Left colon (tissue), 2 donors: ENCODE measurements around the gene FIS1. TPM values are rescaled to one million over a fixed set of nuclear protein-coding genes. Genes with fewer than 3 reads are reported as not detected.
A peak's percentile ranks its signal among the peaks of the same experiment; 100 is the strongest.
"Not testable (repeated sequence)": the region's sequence is repeated elsewhere in the genome, so short reads cannot be mapped to it uniquely, and the experiment has no call there.

Experiments
- ATAC-seq: fragments of 200-7000 bp; cut with Tn5 transposase; one replicate; pipeline ENCODE4 v1.9.1; 2020; ENCODE audit warnings: mild to moderate bottlenecking, moderate library complexity
- DNase-seq, 2 donors: peaks; one replicate each; pipeline ENCODE4 v3.0.0-alpha.2; 2020
- intact Hi-C, 2 donors: fragments of 100-400 bp; cut with DNase I in 1 of 2; cut with micrococcal nuclease in 1 of 2; formaldehyde crosslinking; loops; one replicate each; pipeline versions ENCODE4 v1.11.2 to v1.14.0; 2022; cut with DNase I, micrococcal nuclease
- long read RNA-seq: library from polyadenylated mRNA; unstranded; transcript quantifications from one replicate; pipeline ENCODE4 v2.0.0, GENCODE V29; 2021
- total RNA-seq, 2 donors: library from RNA; stranded (reverse); fragmentation: NEBNext Ultra II Directional; extraction: Animal tissue kit (Norgen Biotek cat#: 25700); gene quantifications; one replicate each; pipeline ENCODE4 v1.2.1, GENCODE V29; 2021
- donor health status: DM: no; HTN: no; CAD: no.
- donor health status: DM: yes; HTN: yes; CAD: no.

The FIS1 gene
- 100 to 1,000 TPM; 150 to 156 TPM for total RNA-seq
- long read RNA-seq, transcript FIS1-201 (5 exons, 734 nt) = major isoform, 44 of 52 reads
- long read RNA-seq, partial matches to known transcripts = 3 of 52 reads
- long read RNA-seq, other reads (novel, unspliced or antisense) = 1 of 52 reads

GRCh38 chr7:101244375-101245146 lies at the start of gene FIS1:
Gene FIS1, minus strand, starts transcription at chr7:101245081. Its CDS starts 77 bp downstream, at chr7:101245004.
- DNase-seq (peak; percentile 93 to 97), ATAC-seq (peak; percentile 93)
- intact Hi-C loops = no loop called here

DNA sequence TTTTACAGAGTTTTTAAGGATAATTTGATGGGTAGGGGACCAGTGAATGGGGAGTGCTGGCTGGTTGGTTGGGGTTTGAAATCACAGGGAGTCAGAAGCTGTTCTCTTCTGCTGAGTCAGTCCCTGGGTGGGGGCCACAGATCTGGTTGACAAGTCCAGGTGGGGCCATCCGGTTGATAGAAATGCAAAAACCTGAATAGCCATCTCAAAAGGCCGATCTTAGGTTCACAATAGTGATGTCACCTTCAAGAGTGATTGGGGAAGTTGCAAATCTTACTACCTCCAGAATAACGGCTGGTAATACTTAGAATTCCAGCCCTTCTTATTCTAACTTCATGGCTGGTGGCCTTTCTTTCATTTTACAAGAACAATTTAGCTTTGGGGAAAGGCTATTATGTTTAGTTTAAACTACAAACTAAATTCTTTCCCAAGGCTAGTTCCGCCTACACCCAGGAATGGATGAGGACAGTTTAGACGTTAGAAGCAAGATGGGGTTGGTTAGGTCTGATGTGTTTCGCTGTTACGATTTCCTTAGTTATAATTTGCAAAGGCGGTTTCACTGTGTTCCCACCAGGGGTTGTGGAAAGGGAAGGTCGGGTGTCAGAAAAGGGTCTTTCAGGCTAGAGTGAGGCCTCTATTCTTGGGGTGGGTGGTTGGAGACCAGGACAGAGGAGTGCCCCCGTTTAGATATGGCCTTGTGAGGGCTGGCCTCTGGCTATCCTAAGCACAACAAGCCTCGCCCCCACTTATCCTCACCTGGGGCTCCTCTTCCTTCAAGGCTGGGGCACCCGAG lies 49.4 kb upstream of the FIS1 start:
- no peak for DNase-seq
- intact Hi-C loops = no loop called here
- ATAC-seq = no peak

DNA sequence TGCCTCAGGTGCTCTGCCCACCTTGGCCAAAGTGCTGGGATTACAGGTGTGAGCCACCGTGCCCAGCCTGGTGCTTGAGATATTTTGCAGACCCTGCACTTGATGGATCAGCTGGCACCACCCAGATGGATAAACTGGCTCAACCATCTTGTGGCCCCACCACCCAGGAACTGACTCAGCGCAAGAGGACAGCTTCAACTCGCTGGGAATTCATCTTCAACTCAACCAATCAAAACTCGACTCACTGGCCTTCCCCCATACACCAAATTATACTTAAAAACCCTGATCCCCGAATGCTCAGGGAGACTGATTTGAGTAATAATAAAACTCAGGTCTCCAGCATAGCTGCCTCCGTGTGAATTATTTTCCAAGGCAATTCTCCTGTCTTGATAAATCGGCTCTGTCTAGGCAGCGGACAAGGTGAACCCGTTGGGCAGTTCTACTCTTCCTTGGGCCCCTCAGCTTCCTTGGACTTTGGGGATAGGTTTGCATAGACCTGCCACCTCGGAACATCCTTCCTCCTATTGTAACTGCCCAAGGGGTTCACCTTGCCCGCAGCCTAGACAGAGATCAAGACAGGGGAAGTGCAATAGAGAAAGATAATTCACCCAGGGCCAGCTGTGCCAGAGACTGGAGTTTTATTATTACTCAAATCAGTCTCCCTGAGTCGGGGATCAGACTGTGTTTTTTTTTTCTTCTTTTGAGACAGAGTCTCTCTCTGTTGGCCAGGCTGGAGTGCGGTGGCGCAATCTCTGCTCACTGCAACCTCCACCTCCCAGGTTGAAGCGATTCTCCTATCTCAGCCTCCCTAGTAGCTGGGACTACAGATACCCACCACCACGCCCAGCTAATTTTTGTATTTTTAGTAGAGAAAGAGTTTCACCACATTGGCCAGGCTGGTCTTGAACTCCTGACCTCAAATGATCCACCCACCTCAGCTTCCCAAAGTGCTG lies 48.5 kb upstream of the FIS1 start:
- ATAC-seq, intact Hi-C loops, DNase-seq: not testable (repeated sequence)

- intact Hi-C loops, ATAC-seq, DNase-seq: not testable (repeated sequence)
Measured at GRCh38 chr7:101292566-101292965, 47.7 kb upstream of the FIS1 start.

GRCh38 chr7:101290186-101291037 lies 45.5 kb upstream of the FIS1 start:
- intact Hi-C loops = not testable (repeated sequence)
- peak; percentile 71 for ATAC-seq
- DNase-seq = peak in 1 of 2 donors; percentile 77

DNA sequence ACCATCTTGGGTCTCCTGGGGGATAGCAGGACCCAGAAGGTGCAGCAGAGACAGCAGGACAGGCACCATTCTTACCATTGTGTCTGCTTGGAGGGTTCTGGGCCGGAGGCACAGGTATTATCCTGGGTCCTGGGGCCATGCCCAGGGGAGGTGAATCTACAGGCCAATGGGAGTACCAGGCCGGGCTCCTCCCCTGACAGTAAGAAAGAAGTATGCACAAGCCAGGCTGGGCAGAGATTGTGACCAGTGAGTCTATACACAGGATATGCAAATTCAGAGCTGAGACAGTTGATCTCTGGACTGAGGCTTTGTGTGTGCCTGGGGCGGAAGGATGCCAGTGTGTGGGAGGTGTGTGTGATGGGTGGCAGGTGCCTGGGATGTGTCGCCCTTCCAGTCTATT lies 44.8 kb upstream of the FIS1 start:
- ATAC-seq = peak; percentile 45
- DNase-seq, intact Hi-C loops: not testable (repeated sequence)

GRCh38 chr7:101288439-101288838 lies 43.6 kb upstream of the FIS1 start:
- no peak for ATAC-seq
- intact Hi-C loops = no loop called here
- DNase-seq = no peak

DNA sequence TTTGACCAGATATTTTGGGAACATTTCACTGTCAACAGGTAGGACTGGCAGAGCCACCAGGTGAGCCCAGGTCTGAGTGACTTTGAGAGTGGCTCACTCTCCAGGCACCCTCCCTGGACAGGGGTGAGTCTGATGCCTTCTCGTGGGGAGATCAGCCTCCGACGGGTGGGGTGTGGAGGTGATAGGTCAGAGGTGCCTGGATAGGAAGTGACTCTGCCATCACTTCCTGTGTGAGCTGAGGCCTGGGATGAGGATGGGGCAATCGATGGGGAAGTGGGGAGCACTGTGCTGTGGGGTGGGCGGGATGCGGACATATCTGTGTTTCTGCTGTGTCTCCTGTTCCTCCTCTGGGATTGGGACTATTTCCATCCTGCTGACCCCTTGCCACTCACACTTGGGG lies 42.2 kb upstream of the FIS1 start:
- ATAC-seq (no peak), DNase-seq (no peak)
- intact Hi-C loops = no loop called here

- ATAC-seq, DNase-seq, intact Hi-C loops: not testable (repeated sequence)
Measured at GRCh38 chr7:101285880-101286279, 41.0 kb upstream of the FIS1 start.

DNA sequence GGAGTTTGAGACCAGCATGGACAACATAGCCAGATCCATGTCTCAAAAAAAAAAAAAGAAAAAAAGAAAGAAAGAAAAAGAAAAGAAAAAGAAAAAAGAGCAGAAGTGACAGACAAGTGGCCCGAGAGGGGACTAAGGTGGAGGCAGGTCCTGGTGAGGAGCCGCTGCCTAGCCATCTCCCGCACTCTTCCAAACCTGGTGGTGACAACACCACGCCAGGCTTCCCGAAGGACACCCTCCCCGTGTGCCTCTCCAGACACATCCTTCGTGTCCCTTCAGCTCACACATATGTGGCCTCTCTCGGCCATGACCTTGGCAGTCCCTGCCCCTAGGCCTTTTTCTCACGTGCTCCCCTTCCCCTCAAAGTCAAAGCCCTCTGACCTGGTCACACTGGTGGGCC lies 40.3 kb upstream of the FIS1 start:
- no peak for DNase-seq
- no peak for ATAC-seq
- intact Hi-C loops = no loop called here

DNA sequence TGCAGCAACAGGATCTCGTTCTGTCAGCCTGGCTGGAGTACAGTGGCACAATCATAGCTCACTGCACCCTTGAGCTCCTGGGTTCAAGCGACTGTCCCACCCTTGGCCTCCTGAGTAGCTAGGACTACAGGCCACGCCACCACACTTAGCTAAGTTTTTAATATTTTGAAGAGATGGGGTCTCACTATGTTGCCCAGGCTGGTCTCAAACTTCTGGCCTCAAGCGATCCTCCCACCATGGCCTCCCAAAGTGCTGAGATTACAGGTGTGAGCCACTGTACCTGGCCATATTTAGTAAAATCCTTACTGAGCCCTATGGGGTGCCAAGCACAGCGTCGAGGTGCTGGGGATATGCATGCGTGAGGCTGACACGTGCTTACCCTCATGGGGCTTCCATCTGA lies 36.0 kb upstream of the FIS1 start:
- DNase-seq, ATAC-seq: not testable (repeated sequence)
- intact Hi-C loops = loop anchor here in 1 of 2 donors (5.0 kb wide), 1 partner anchor 139 kb away; no protein-coding TSS in a partner anchor

DNA sequence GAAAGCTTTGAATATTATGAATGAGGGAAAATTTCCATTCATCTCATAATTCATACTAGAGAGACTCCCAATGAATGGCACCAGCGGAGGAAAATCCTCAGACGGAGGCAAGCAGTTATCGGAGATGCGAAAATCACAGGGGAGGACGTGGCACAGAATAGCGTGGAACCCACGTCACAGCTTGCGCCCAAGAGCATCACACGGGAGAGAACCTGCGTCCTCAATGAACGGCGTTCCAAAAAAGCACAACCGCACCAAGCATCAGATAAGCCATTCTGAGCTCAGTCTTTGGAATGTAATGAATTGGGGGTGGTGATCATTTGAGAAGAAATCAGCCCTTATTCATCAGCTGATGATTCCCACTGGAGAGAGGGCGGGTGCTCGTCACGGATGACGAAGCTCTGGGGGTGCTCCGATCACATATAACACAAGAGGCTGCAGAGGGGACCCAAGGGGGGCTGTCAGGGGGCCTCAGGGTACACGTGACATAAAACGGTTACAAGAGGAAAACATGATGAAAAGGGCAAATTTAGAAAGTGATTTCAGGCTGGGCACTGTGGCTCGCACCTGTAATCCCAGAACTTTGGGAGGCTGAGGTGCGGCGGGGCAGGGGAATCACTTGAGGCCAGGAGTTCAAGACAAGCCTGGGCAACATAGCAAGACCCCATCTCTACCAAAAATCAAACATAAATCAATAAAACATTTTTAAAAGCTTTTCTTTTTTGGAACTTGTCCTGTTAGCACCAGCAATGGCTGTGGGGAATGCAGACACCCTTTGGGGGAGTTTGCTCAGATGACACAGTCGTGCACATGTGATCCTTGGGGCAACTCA lies 33.8 kb upstream of the FIS1 start:
- no peak for DNase-seq
- no peak for ATAC-seq
- intact Hi-C loops = no loop called here

DNA sequence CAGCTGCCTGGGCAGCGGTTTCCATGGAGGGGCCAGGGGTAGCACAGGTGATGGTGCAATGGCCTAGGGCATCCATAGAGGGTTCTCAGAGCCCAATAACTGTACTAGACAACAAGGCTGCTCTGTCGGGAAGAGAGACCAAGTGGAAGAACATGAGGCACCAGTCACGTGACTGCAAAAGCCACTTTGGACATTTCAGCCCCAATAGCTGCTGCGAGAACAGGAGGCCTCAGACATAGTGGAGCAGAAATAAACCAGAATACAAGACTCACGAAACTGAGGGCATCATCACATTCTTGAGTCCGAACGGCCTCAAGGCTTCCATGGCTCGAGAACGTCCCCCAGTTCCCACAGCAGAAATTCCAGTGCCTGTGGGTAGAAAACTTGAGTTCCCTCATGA lies 32.3 kb upstream of the FIS1 start:
- no peak for DNase-seq
- intact Hi-C loops = no loop called here
- no peak for ATAC-seq

GRCh38 chr7:101273206-101273605 lies 28.3 kb upstream of the FIS1 start:
- ATAC-seq = no peak
- intact Hi-C loops = no loop called here
- no peak for DNase-seq

DNA sequence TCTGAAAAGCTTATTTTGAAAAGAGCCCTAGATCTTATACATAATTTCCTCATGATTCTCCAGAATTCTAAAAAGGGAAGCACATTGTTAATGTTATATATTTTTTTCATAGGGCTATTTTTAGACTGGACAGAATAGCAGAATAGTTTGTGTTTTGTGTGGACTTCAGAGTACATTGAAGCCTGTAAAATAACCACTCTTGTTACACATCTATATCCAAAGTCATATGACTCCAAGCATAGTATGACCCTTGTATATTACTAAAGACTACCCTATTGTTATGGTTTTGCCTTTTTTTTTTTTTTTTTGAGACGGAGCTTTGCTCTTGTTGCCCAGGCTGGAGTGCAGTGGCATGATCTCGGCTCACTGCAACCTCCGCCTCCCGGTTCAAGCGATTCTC lies 26.1 kb upstream of the FIS1 start:
- DNase-seq = no peak
- ATAC-seq = no peak
- intact Hi-C loops = no loop called here

DNA sequence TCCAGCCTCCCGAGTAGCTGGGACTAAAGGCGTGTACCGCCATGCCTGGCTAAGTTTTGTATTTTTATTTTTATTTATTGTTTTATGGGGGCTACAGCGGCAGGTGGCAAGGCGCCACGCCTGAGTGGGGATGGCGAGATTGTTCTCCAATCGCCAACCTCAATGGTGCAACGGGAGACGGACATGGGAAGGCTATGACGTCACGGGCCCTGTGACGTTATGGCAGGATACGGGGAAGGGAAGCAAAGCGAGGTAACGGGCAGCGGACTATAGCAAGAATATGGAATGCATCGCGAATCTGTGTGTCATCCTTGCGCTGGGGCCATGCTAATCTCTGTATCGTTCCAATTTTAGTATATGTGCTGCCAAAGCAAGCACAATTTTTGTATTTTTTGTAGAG lies 24.8 kb upstream of the FIS1 start:
- no peak for ATAC-seq

More for the DNA sequence above, 24.8 kb upstream of the FIS1 start:
- no peak for DNase-seq
- intact Hi-C loops = loop anchor here in 1 of 2 donors (10.0 kb wide), 1 partner anchor 65 kb away; the partner anchor contains the start of gene MOGAT3
